H7 (cell line): ENCODE measurements around the gene TAS2R3. TPM values are rescaled to one million over a fixed set of nuclear protein-coding genes. Genes with fewer than 3 reads are reported as not detected.
A peak's percentile ranks its signal among the peaks of the same experiment; 100 is the strongest.
"Not testable (repeated sequence)": the region's sequence is repeated elsewhere in the genome, so short reads cannot be mapped to it uniquely, and the experiment has no call there.

Experiments
- DNase-seq: peaks from one replicate; pipeline ENCODE4 v3.0.0; 2012
- H3K27me3 ChIP-seq: 2 replicates; pipeline ENCODE4 v1.6.0; 2011; ENCODE audit warnings: mild to moderate bottlenecking, low read length; ENCODE audit not compliant: control insufficient read depth, insufficient read depth
- H3K36me3 ChIP-seq: replicated peaks from 2 replicates; pipeline ENCODE4 v1.5.1; 2011; ENCODE audit warnings: low read length; ENCODE audit not compliant: control insufficient read depth, insufficient read depth
- H3K4me3 ChIP-seq: 2 replicates; pipeline ENCODE4 v1.5.1; 2011; ENCODE audit warnings: low read depth, mild to moderate bottlenecking, control low read depth, low read length, moderate library complexity; ENCODE audit not compliant: insufficient read depth
- total RNA-seq: library from RNA; depleted of rRNA; stranded (reverse); fragments of >200 nt; shearing (Covaris generic); gene quantifications from 2 replicates; pipeline ENCODE4 v1.2.3, GENCODE V29; 2014; rRNA removed

TAS2R3 gene
- total RNA-seq, 1 experiment from 2014 or later, result 0.69 TPM

- H3K27me3 ChIP-seq, result no peaks in the 10 kb centered on the region
- H3K4me3 ChIP-seq, result no peak overlapping the region
- DNase-seq, result no peak
- peaks cover 30% of the 10 kb centered on the region for H3K36me3 ChIP-seq
Observed at GRCh38 chr7:141748396-141748795, 15.5 kb upstream of the TAS2R3 start.

- not testable (repeated sequence) for DNase-seq, H3K27me3 ChIP-seq, H3K4me3 ChIP-seq
- peaks cover 25% of the 10 kb centered on the region for H3K36me3 ChIP-seq
Observed at GRCh38 chr7:141751904-141752303, 12.0 kb upstream of the TAS2R3 start.

GRCh38 chr7:141752634-141753033 lies 11.3 kb upstream of the TAS2R3 start:
- Histone ChIP-seq H3K27me3 (no peaks in the 10 kb centered on the region), H3K4me3 (no peak overlapping the region), H3K36me3 (peaks cover 23% of the 10 kb centered on the region)
- peak; percentile 41 for DNase-seq

- H3K36me3 ChIP-seq, result peaks cover 20% of the 10 kb centered on the region
- H3K4me3 ChIP-seq, result no peak overlapping the region
- peak; percentile 59 for DNase-seq
- no peaks in the 10 kb centered on the region for H3K27me3 ChIP-seq
Observed at GRCh38 chr7:141754939-141755338, 9.0 kb upstream of the TAS2R3 start.

GRCh38 chr7:141770083-141770583 lies 6.2 kb downstream of the TAS2R3 start:
- not testable (repeated sequence) for DNase-seq, H3K36me3 ChIP-seq

GRCh38 chr7:141776374-141776773 lies 12.5 kb downstream of the TAS2R3 start, which contains the start of gene TAS2R4:
Gene TAS2R4 (plus strand): TSS chr7:141776674. CDS start chr7:141778489, 1,815 bp downstream.
- H3K27me3 ChIP-seq, result no peaks in the 10 kb centered on the region
- DNase-seq, result no peak
- no peak within 1 kb of the TSS for H3K4me3 ChIP-seq
- H3K36me3 ChIP-seq, result peaks cover 3% of the 10 kb centered on the region

More at GRCh38 chr7:141770083-141770583, 6.2 kb downstream of the TAS2R3 start:
- not testable (repeated sequence) for H3K4me3 ChIP-seq, H3K27me3 ChIP-seq

- DNase-seq, result peak; percentile 63
- Histone ChIP-seq H3K27me3 (no peaks in the 10 kb centered on the region), H3K4me3 (no peak overlapping the region), H3K36me3 (no peaks in the 10 kb centered on the region; the same call in 1 of the 2 replicates)
Observed at GRCh38 chr7:141785706-141786552, 22.0 kb downstream of the TAS2R3 start.

- no peaks in the 10 kb centered on the region; the same call in 1 of the 2 replicates for H3K36me3 ChIP-seq
- DNase-seq, result no peak
- no peak overlapping the region for H3K4me3 ChIP-seq
- no peaks in the 10 kb centered on the region for H3K27me3 ChIP-seq
Observed at GRCh38 chr7:141788296-141788695, 24.4 kb downstream of the TAS2R3 start.

- no peak for DNase-seq
- Histone ChIP-seq H3K27me3 (no peaks in the 10 kb centered on the region), H3K4me3 (no peak within 1 kb of the TSS), H3K36me3 (no peaks in the 10 kb centered on the region; the same call in 1 of the 2 replicates)
Observed at GRCh38 chr7:141789917-141790316, 26.0 kb downstream of the TAS2R3 start, which contains the start of gene TAS2R5. Gene TAS2R5 (plus strand): TSS chr7:141790217. CDS start chr7:141790362, 145 bp downstream.

GRCh38 chr7:141792526-141792925 lies 28.6 kb downstream of the TAS2R3 start:
- H3K4me3 ChIP-seq, result no peak overlapping the region
- H3K36me3 ChIP-seq, result no peaks in the 10 kb centered on the region; the same call in 1 of the 2 replicates
- H3K27me3 ChIP-seq, result no peaks in the 10 kb centered on the region
- no peak for DNase-seq

Other genes starting within 250 kb of the TAS2R3 start
- 49.1 and 59.9 TPM in 2 replicates for gene AGK, start 212.7 kb upstream of the TAS2R3 start, total RNA-seq
- gene DENND11, start 61.9 kb upstream of the TAS2R3 start, total RNA-seq, result 13.4 and 18.0 TPM in 2 replicates
- gene WEE2, start 55.7 kb upstream of the TAS2R3 start, total RNA-seq, result 0.76 TPM in 1 of 2 replicates, not detected in the other
- 165 and 173 TPM in 2 replicates for gene SSBP1, start 25.7 kb upstream of the TAS2R3 start, total RNA-seq
- gene TAS2R4, start 12.6 kb downstream of the TAS2R3 start, total RNA-seq, result 0.17 and 0.63 TPM in 2 replicates
- gene TAS2R5, start 26.1 kb downstream of the TAS2R3 start, total RNA-seq, result 0.24 and 0.70 TPM in 2 replicates
- gene PRSS37, start 77.4 kb downstream of the TAS2R3 start, total RNA-seq, result not detected in 2 replicates
- not detected in 2 replicates for gene OR9A4, start 152.3 kb downstream of the TAS2R3 start, total RNA-seq
- gene CLEC5A, start 182.9 kb downstream of the TAS2R3 start, total RNA-seq, result not detected in 2 replicates
- not detected in 2 replicates for gene TAS2R38, start 209.7 kb downstream of the TAS2R3 start, total RNA-seq
- 0.14 and 0.22 TPM in 2 replicates for gene MGAM, start 231.8 kb downstream of the TAS2R3 start, total RNA-seq